Activated CD8-positive, alpha-beta T cell treated with anti-CD3 and anti-CD28 coated beads, Interleukin-2, amount 10 ng/mL, durations not matched to agents 7 days and 5 days (primary cell): ENCODE measurements around the gene TSPAN3. TPM values are rescaled to one million over a fixed set of nuclear protein-coding genes. Genes with fewer than 3 reads are reported as not detected.

Experiments used
- ATAC-seq: fragments of 150-1000 bp; cut with Tn5 transposase; one replicate; pipeline ENCODE4 v1.10.0; 2021; ENCODE audit warnings: moderate library complexity
- CTCF ChIA-PET: fragments of 350-600 bp; sonication (Branson Sonifier 250); formaldehyde crosslinking; loops from one replicate; lab custom pipeline; 2021; ENCODE audit warnings: antibody characterized with exemption; lab: Charles Lee
- POLR2A ChIA-PET: fragments of 350-600 bp; sonication (Branson Sonifier 250); formaldehyde crosslinking; loops from one replicate; lab custom pipeline; 2021; ENCODE audit warnings: antibody characterized with exemption; lab: Charles Lee
- DNase-seq: peaks from one replicate; pipeline ENCODE4 v3.0.0-alpha.2; 2020
- H3K27ac Mint-ChIP-seq: one replicate; pipeline ENCODE4 v1.8.0; 2021; ENCODE audit warnings: mild to moderate bottlenecking, mixed read lengths
- H3K27me3 Mint-ChIP-seq: one replicate; pipeline ENCODE4 v1.8.0; 2021; ENCODE audit warnings: low read depth, mixed read lengths
- H3K36me3 Mint-ChIP-seq: one replicate; pipeline ENCODE4 v1.8.0; 2021; ENCODE audit warnings: low read depth, mixed read lengths
- H3K4me1 Mint-ChIP-seq: one replicate; pipeline ENCODE4 v1.8.0; 2021; ENCODE audit warnings: low read depth, mixed read lengths
- H3K4me3 Mint-ChIP-seq: one replicate; pipeline ENCODE4 v1.8.0; 2021; ENCODE audit warnings: mild to moderate bottlenecking, mixed read lengths
- H3K9me3 Mint-ChIP-seq: one replicate; pipeline ENCODE4 v1.8.0; 2022; ENCODE audit warnings: mixed read lengths; ENCODE audit not compliant: insufficient read depth
- total RNA-seq, 2 experiments: library from RNA; stranded (reverse); gene quantifications; one replicate each; pipeline ENCODE4 v1.2.3, GENCODE V29; 2021

Gene TSPAN3
- total RNA-seq, 2 experiments from 2014 or later = 17.4 to 18.4 TPM

DNA sequence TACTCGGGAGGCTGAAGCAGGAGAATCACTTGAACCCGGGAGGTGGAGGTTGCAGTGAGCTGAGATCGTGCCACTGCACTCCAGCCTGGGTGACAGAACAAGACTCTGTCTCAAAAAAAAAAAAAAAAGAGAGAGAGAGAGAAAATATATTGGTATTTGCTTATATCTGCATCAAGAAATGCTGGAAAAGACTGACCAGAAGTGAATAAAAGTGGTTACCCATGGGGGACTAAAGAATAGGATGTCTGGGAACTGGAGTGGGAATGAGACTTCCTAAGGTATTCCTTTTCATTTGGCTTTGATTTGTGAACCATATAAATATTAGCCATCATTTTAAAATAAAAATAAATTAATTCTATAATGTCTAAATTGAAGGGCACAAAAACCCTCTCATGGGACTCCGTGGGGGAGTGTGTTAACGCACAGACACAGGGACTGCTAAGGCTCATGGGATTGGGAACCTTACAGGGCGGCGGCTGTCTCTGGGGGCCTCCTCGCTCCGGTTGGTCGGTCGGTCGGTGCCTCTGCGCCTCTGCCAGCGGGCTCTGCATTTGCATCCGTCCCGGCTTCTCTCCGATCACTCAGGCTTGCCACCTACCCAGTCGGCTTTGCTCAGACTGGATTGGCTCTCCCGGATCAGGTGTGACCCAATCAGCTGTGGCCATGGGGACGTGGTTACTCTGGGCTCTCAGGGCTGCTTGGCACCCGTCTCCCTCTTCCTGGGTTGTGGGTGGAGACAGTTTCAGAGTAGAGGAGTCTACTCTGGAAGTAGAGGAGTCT lies 12.7 kb upstream of the TSPAN3 start:
- H3K4me3 Mint-ChIP-seq = peak overlapping the region; percentile 31

DNA sequence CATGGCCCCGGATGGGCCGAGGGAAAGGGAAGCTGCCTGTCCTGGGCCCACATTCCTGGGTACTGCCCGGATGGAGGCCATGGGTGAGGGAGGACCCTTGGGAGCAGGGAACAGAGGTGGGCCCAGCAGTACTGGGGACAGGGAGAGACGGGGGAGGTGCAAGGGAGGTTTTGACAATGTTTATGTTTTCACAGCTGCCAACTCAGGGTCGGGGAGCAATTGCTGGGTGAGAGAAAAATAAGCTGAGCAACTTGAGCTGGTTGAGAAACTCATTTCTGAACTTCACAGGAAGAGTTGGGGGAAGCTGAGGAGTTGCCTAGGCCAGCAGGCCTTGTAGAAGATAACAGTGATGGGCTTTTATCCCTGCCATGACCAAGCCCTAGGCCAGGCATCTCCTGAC lies 11.1 kb upstream of the TSPAN3 start:
- H3K36me3 Mint-ChIP-seq = no peaks in the 10 kb centered on the region
- no peak overlapping the region for H3K4me3 Mint-ChIP-seq
- CTCF ChIA-PET = interaction anchor here (1.1 to 1.5 kb wide), 2 partner anchors 11 to 109 kb away, joined by 5 read pairs; no protein-coding TSS in a partner anchor
- no peak for DNase-seq
- ATAC-seq = no peak
- no peak overlapping the region for H3K27ac Mint-ChIP-seq
- H3K9me3 Mint-ChIP-seq = no peaks in the 10 kb centered on the region
- POLR2A ChIA-PET = no interaction called here
- peaks cover 14% of the 10 kb centered on the region for H3K4me1 Mint-ChIP-seq
- H3K27me3 Mint-ChIP-seq = peaks cover 3% of the 10 kb centered on the region

More for the DNA sequence above, 12.7 kb upstream of the TSPAN3 start:
- Mint-ChIP-seq H3K36me3 (no peaks in the 10 kb centered on the region), H3K4me1 (peaks cover 14% of the 10 kb centered on the region), H3K9me3 (no peaks in the 10 kb centered on the region), H3K27ac (no peak overlapping the region), H3K27me3 (peaks cover 3% of the 10 kb centered on the region)
- CTCF ChIA-PET = no interaction called here
- POLR2A ChIA-PET = no interaction called here
- ATAC-seq (peak; percentile 91), DNase-seq (peak; percentile 61)

DNA sequence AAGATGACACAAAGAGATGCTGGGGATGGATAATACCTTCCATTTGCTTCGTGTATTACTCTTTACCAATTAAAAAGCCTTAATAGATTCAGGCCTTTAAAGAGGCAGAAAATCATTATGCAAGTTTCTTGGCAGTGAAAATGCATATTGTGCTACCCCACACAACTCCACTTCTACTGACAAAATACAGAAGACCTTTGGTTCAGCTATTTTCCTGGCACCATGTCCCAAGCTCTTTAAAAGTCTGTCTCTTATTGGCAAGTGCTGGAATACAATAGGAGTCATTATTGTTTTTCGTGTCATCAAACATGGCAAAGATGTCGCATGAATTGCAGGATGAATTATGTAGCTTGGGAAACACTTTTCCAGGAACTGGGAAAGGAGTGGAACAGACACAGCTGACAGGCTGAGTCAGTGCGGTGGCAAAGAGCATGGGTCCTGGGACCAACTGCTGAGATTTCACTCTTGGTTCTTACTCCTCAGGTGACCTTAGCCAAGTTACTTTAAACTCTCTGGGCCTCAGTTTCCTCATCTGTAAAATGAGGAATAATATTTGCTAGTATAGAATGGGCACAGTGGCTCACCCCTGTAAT lies 5.5 kb upstream of the TSPAN3 start:
- DNase-seq (no peak), ATAC-seq (no peak)
- ChIA-PET POLR2A (no interaction called here), CTCF (no interaction called here)
- Mint-ChIP-seq H3K27me3 (peaks cover 6% of the 10 kb centered on the region), H3K9me3 (no peaks in the 10 kb centered on the region), H3K27ac (no peak overlapping the region), H3K4me3 (no peak overlapping the region), H3K36me3 (no peaks in the 10 kb centered on the region), H3K4me1 (peaks cover 5% of the 10 kb centered on the region)

DNA sequence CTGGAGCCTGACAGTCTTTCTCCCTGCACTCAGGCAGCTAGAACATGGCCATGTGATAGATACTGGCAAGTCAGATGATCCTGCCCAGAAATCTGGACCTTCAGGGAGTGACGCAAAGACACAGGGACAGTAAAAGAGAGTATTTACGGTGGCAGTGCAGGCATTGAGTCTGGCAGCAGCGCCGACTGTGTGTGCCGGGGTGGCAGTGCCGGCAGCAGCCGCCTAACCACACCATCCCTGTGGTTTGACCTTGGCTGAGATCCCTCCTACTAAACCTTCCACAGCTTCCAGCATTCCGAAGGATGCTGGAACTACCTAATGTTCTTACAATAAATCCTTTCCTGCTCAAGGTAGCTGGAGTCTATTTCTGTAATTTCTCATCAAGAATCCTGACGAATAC lies 4.6 kb upstream of the TSPAN3 start:
- no peak overlapping the region for H3K4me3 Mint-ChIP-seq
- ChIA-PET CTCF (no interaction called here), POLR2A (no interaction called here)
- no peaks in the 10 kb centered on the region for H3K9me3 Mint-ChIP-seq
- no peak overlapping the region for H3K27ac Mint-ChIP-seq
- DNase-seq (no peak), ATAC-seq (no peak)
- peaks cover 6% of the 10 kb centered on the region for H3K27me3 Mint-ChIP-seq
- no peaks in the 10 kb centered on the region for H3K36me3 Mint-ChIP-seq
- H3K4me1 Mint-ChIP-seq = peaks cover 8% of the 10 kb centered on the region

DNA sequence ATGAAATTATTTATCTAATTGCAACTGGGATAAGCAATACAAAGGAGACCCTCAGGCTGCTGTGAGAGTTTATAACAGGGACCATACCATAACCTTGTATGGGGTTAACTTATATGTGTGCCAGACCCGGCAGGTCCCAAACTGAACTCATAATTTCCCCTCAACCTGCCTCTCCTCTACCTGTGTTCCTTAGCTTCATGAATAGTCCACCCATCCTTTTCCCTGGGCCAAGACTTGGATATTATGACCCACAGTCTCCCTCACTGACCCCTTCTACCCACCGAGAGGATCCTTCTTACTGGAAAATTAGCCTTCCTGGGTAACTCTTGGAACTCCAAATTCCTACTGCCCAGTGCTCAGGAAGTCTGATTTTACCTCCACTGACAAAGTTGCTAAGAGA lies 3.4 kb upstream of the TSPAN3 start:
- ATAC-seq (no peak), DNase-seq (no peak)
- H3K27ac Mint-ChIP-seq = no peak overlapping the region
- ChIA-PET CTCF (interaction anchor here (1.0 kb wide), 1 partner anchor 469 kb away, joined by 3 read pairs; no protein-coding TSS in a partner anchor), POLR2A (no interaction called here)
- peaks cover 5% of the 10 kb centered on the region for H3K36me3 Mint-ChIP-seq
- no peak overlapping the region for H3K4me3 Mint-ChIP-seq
- H3K9me3 Mint-ChIP-seq = no peaks in the 10 kb centered on the region
- H3K4me1 Mint-ChIP-seq = peaks cover 15% of the 10 kb centered on the region
- peaks cover 11% of the 10 kb centered on the region for H3K27me3 Mint-ChIP-seq

DNA sequence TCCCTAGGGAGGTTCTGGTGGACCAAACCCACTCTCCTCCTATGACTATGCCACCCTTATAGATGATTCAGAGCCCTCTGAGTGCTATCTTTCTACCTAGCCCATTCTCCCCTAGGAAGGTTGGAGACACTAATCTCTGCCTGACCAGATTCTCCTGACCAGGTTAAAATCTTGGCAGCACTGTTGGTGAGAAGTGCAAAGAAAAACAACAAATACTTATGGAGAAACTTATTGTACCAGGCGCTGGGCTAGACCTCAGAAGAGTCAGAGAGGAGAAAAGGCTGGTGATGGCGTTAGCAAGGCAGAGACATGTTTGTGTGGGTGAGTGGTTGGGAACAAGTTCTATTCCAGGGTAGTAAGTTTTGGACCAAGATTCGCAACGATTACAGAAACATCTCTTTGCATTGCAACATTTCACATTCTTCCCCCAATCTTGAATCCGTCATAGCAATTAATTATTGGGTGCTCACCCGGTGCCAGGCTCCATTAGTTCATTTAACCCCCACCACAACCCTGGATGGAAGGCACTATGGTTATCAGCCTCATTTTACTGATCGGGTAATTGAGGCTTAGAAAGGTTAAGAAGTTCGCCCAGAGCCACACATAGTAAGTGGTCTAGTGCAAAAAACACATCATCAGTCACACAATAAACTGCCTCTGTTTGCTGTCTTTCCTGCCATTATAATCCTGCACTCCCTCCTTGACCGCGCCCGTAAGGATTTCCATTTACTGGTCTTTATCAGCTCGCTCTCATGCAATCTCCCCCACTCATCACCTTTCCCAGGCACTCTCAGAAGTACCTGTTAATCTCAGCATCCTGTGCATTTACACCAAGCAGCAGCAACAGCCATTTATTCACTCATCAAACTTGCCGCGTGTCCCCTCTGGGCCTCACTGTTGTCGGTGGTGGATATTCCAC lies 655 bp upstream of the TSPAN3 start:
- DNase-seq = no peak
- no peak for ATAC-seq
- H3K4me1 Mint-ChIP-seq = peaks cover 15% of the 10 kb centered on the region
- ChIA-PET CTCF (interaction anchor here (0.9 to 1.5 kb wide), 4 partner anchors 11 to 98 kb away, joined by 3 to 4 read pairs (median 4); no protein-coding TSS in a partner anchor), POLR2A (interaction anchor here (0.5 to 0.6 kb wide), 2 partner anchors 14 to 64 kb away, joined by 3 read pairs; no protein-coding TSS in a partner anchor)
- no peaks in the 10 kb centered on the region for H3K9me3 Mint-ChIP-seq
- peak overlapping the region; percentile 74 for H3K4me3 Mint-ChIP-seq
- peaks cover 8% of the 10 kb centered on the region for H3K36me3 Mint-ChIP-seq
- H3K27me3 Mint-ChIP-seq = peaks cover 11% of the 10 kb centered on the region
- peak overlapping the region; percentile 63 for H3K27ac Mint-ChIP-seq

DNA sequence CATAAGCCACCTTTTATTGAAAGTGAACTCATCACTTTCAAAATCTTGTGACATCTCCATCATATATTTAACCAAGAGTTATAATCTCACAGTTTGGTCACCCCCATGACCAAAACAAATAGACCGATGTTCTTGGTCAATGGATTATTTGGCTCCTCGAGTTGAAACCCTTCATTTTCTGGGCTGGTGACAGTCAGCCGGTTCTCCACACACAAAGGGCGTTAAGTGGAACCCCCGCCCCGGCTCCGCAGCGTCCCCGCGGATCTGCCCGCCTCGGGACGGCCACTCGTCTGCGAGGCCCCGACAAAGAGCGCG lies 772 bp downstream of the TSPAN3 start:
- ChIA-PET POLR2A (no interaction called here), CTCF (no interaction called here)
- H3K4me1 Mint-ChIP-seq = peaks cover 15% of the 10 kb centered on the region
- ATAC-seq = no peak
- H3K9me3 Mint-ChIP-seq = no peaks in the 10 kb centered on the region
- peaks cover 8% of the 10 kb centered on the region for H3K36me3 Mint-ChIP-seq
- H3K27me3 Mint-ChIP-seq = peaks cover 7% of the 10 kb centered on the region
- H3K4me3 Mint-ChIP-seq = peak overlapping the region; percentile 77
- peak overlapping the region; percentile 52 for H3K27ac Mint-ChIP-seq
- no peak for DNase-seq

DNA sequence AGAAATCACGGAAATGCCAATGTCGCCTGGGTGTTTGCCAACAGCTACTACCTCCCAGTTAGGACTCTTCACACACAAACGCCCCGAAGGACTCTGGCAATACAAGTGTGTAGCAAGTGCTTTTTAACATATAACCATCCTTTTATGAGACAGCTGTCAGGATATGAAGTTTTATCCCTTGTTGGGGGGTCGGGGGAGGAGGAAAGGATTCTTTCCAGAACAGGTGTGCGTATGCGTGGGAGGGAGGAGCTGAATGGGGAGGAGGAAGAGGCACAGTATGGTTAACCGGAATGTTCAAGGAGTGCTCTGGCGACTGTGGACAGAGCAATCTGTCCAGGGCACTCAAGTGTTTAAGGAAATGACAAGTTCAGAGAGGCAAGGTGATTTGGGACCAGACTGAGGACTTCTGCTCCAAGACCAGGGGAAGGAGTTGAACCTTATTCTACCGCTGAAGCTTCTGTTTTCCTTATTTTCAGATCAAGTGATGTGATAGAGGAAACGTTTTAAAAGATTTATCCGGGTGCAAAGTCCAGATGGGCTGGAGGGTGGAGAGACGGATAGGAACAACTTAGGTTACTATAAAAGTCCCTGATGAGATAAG lies 1.3 kb downstream of the TSPAN3 start:
- ChIA-PET POLR2A (interaction anchor here (0.6 to 1.4 kb wide), 2 partner anchors 13 to 18 kb away, joined by 3 to 4 read pairs; no protein-coding TSS in a partner anchor), CTCF (interaction anchor here (0.7 kb wide), 1 partner anchor 40 kb away, joined by 3 read pairs; no protein-coding TSS in a partner anchor)
- no peak for DNase-seq
- Mint-ChIP-seq H3K36me3 (peaks cover 8% of the 10 kb centered on the region), H3K4me1 (peaks cover 15% of the 10 kb centered on the region), H3K27ac (peak overlapping the region; percentile 4), H3K4me3 (peak overlapping the region; percentile 77), H3K27me3 (peaks cover 7% of the 10 kb centered on the region), H3K9me3 (no peaks in the 10 kb centered on the region)
- no peak for ATAC-seq

DNA sequence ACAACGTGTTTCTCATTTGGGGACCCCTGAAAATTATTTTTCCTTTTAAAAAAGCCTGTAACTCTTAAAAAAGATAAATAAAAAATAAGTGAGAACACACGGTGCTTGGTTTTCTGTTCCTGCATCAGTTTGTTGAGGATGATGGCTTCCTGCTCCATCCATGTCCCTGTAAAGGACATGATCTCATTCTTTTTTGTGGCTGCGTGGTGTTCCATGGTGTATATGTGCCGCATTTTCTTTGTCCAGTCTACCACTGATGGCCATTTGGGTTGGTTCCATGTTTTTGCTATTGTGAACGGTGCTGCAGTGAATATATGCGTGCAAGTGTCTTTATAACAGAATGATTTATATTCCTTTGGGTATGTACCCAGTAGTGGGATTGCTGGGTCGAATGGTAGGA lies 2.3 kb downstream of the TSPAN3 start:
- H3K9me3 Mint-ChIP-seq = no peaks in the 10 kb centered on the region
- H3K27me3 Mint-ChIP-seq = peaks cover 5% of the 10 kb centered on the region
- no peak overlapping the region for H3K27ac Mint-ChIP-seq
- no peak for DNase-seq
- POLR2A ChIA-PET = interaction anchor here (1.4 kb wide), 2 partner anchors 12 to 73 kb away, joined by 3 to 4 read pairs; no protein-coding TSS in a partner anchor
- H3K36me3 Mint-ChIP-seq = peaks cover 8% of the 10 kb centered on the region
- CTCF ChIA-PET = interaction anchor here (0.7 to 1.4 kb wide), 4 partner anchors 10 to 95 kb away, joined by 3 to 6 read pairs (median 3); no protein-coding TSS in a partner anchor
- peaks cover 15% of the 10 kb centered on the region for H3K4me1 Mint-ChIP-seq
- ATAC-seq = no peak
- no peak overlapping the region for H3K4me3 Mint-ChIP-seq

DNA sequence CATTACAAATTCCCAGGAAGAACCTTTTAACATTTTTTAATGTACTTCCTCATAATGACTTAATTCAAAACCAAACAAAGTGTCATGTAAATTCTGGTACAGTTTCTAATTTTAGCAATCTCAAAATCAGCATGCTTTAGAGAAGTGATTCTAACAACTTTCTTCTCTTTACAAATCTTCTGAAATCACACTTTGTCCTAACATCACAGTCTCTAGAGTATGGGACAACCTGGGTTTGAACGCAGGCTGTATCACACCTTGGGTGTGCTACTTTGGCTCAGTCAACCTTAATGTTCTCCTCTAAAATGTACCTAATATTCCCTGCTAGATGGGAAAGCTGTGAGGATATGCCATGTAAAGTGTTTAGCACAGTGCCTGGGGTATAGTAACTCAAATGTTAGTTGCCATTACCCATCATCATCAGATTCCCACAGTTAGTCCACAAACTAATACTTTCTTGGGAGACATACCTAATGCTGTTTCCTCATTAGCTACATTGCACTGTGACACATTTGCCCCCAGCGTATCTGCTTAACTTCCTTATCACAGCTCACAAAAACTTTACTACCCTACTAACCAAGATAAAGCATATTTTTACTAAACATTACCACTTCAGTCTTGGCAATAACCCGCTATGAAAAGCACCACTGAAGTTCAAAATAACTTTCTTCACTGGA lies 3.1 kb downstream of the TSPAN3 start:
- H3K27me3 Mint-ChIP-seq = peaks cover 5% of the 10 kb centered on the region
- no peak for DNase-seq

More for the DNA sequence above, 3.1 kb downstream of the TSPAN3 start:
- Mint-ChIP-seq H3K4me1 (peaks cover 15% of the 10 kb centered on the region), H3K4me3 (no peak overlapping the region), H3K9me3 (no peaks in the 10 kb centered on the region), H3K27ac (no peak overlapping the region), H3K36me3 (peaks cover 8% of the 10 kb centered on the region)
- CTCF ChIA-PET = interaction anchor here (1.0 to 1.4 kb wide), 4 partner anchors 9 to 94 kb away, joined by 3 to 6 read pairs (median 4); no protein-coding TSS in a partner anchor
- ATAC-seq = no peak
- POLR2A ChIA-PET = interaction anchor here (0.8 to 1.4 kb wide), 2 partner anchors 11 to 72 kb away, joined by 3 read pairs; no protein-coding TSS in a partner anchor
